Upper lobe of right lung (tissue), 1 donor: Measurements from ENCODE around the gene SUMO4. TPM values are rescaled to one million over a fixed set of nuclear protein-coding genes. Genes with fewer than 3 reads are reported as not detected.

Experiments
- ATAC-seq: fragments of 200-7000 bp; cut with Tn5 transposase; one replicate; pipeline ENCODE4 v1.9.1; 2020; ENCODE audit warnings: mild to moderate bottlenecking, moderate library complexity
- DNase-seq: peaks from one replicate; pipeline ENCODE4 v3.0.0-alpha.2; 2020
- H3K27ac ChIP-seq: fragments of 200-600 bp; one replicate; pipeline ENCODE4 v1.8.0; 2022
- H3K27me3 ChIP-seq: fragments of 200-600 bp; one replicate; pipeline ENCODE4 v1.8.0; 2022; ENCODE audit warnings: mild to moderate bottlenecking
- H3K36me3 ChIP-seq: fragments of 200-600 bp; one replicate; pipeline ENCODE4 v1.8.0; 2022
- H3K4me1 ChIP-seq: fragments of 200-600 bp; one replicate; pipeline ENCODE4 v1.8.0; 2022
- H3K4me3 ChIP-seq: fragments of 200-600 bp; one replicate; pipeline ENCODE4 v1.8.0; 2022; ENCODE audit warnings: mild to moderate bottlenecking
- H3K9me3 ChIP-seq: fragments of 200-600 bp; one replicate; pipeline ENCODE4 v1.8.0; 2022
- CTCF ChIP-seq: fragments of 200-600 bp; IDR thresholded peaks from one replicate; pipeline ENCODE4 v1.8.0; 2022; ENCODE audit warnings: antibody characterized with exemption
- intact Hi-C: fragments of 100-400 bp; cut with DNase I; formaldehyde crosslinking; loops from one replicate; pipeline ENCODE4 v1.11.0; 2022
- total RNA-seq: library from RNA; stranded (reverse); fragmentation: NEBNext Ultra II Directional; extraction: Animal tissue kit (Norgen Biotek cat#: 25700); gene quantifications from one replicate; pipeline ENCODE4 v1.2.1, GENCODE V29; 2021
- donor health status: DM: no; HTN: yes; CAD: no; lungs with severe emphysema.

The SUMO4 gene
- total RNA-seq, 1 donor from 2014 or later = 2.5 TPM

GRCh38 chr6:149405823-149406765 lies 6.0 kb downstream of the SUMO4 start:
- TF ChIP-seq CTCF = no peak

GRCh38 chr6:149409617-149410016 lies 9.6 kb downstream of the SUMO4 start:
- H3K36me3 ChIP-seq = peaks cover 29% of the 10 kb centered on the region
- no peaks in the 10 kb centered on the region for H3K27me3 ChIP-seq
- intact Hi-C loops = no loop called here
- DNase-seq (no peak), ATAC-seq (no peak)
- H3K27ac ChIP-seq = no peak overlapping the region
- no peak for TF ChIP-seq CTCF
- H3K4me1 ChIP-seq = no peaks in the 10 kb centered on the region
- H3K4me3 ChIP-seq = no peak overlapping the region
- H3K9me3 ChIP-seq = no peaks in the 10 kb centered on the region

More at GRCh38 chr6:149405823-149406765, 6.0 kb downstream of the SUMO4 start:
- ATAC-seq (peak; percentile 59), DNase-seq (no peak)
- Histone ChIP-seq H3K36me3 (peaks cover 49% of the 10 kb centered on the region), H3K27ac (no peak overlapping the region), H3K27me3 (no peaks in the 10 kb centered on the region), H3K9me3 (no peaks in the 10 kb centered on the region), H3K4me1 (no peaks in the 10 kb centered on the region), H3K4me3 (no peak overlapping the region)
- intact Hi-C loops = no loop called here

- intact Hi-C loops = no loop called here
- DNase-seq (no peak), ATAC-seq (no peak)
- H3K27ac ChIP-seq = no peak overlapping the region
- no peaks in the 10 kb centered on the region for H3K9me3 ChIP-seq
- no peaks in the 10 kb centered on the region for H3K27me3 ChIP-seq
- no peaks in the 10 kb centered on the region for H3K4me1 ChIP-seq
- H3K36me3 ChIP-seq = peaks cover 29% of the 10 kb centered on the region
- TF ChIP-seq CTCF = no peak
- no peak overlapping the region for H3K4me3 ChIP-seq
Observed at GRCh38 chr6:149410557-149410956, 10.5 kb downstream of the SUMO4 start.

GRCh38 chr6:149414009-149414408 lies 13.9 kb downstream of the SUMO4 start:
- Histone ChIP-seq H3K36me3 (peaks cover 19% of the 10 kb centered on the region), H3K9me3 (no peaks in the 10 kb centered on the region), H3K27ac (no peak overlapping the region), H3K4me1 (no peaks in the 10 kb centered on the region), H3K27me3 (no peaks in the 10 kb centered on the region), H3K4me3 (no peak overlapping the region)
- no peak for TF ChIP-seq CTCF
- DNase-seq (no peak), ATAC-seq (peak; percentile 58)
- intact Hi-C loops = no loop called here

GRCh38 chr6:149414821-149415220 lies 14.8 kb downstream of the SUMO4 start:
- Histone ChIP-seq H3K4me1 (no peaks in the 10 kb centered on the region), H3K27ac (no peak overlapping the region), H3K9me3 (no peaks in the 10 kb centered on the region), H3K4me3 (no peak overlapping the region), H3K27me3 (no peaks in the 10 kb centered on the region), H3K36me3 (peaks cover 11% of the 10 kb centered on the region)
- no peak for ATAC-seq
- no peak for TF ChIP-seq CTCF
- intact Hi-C loops = loop anchor here (5.0 kb wide), 1 partner anchor 213 kb away; no protein-coding TSS in a partner anchor
- DNase-seq = no peak
